Stomach (tissue), 4 donors: ENCODE measurements around the gene NUDT4B.
"Not testable (repeated sequence)": the region's sequence is repeated elsewhere in the genome, so short reads cannot be mapped to it uniquely, and the experiment has no call there.

Experiments
- CTCF ChIP-seq, 7 experiments: fragments of 450-650 bp in 4 of 7; fragments of 200-600 bp in 3 of 7; sonication (generic) in 3 of 7; IDR thresholded peaks; one replicate each; pipeline ENCODE4 v1.5.1; 2016 to 2019; ENCODE audit warnings: antibody characterized with exemption in 7 of 7, control low read depth in 2 of 7, mild to moderate bottlenecking in 1 of 7
- EP300 ChIP-seq: sonication (generic); formaldehyde crosslinking; IDR thresholded peaks from one replicate; pipeline ENCODE4 v1.6.1; 2017; ENCODE audit warnings: antibody characterized with exemption
- POLR2A ChIP-seq, 4 donors: fragments of 450-650 bp; IDR thresholded peaks; one replicate each; pipeline ENCODE4 v1.6.1; 2016; ENCODE audit warnings: antibody characterized with exemption in 4 of 4, control low read depth in 2 of 4, mild to moderate bottlenecking in 1 of 4, moderate library complexity in 1 of 4
- POLR2AphosphoS5 ChIP-seq, 3 donors: sonication (generic); formaldehyde crosslinking; IDR thresholded peaks; one replicate each; pipeline ENCODE4 v1.6.1; 2016; ENCODE audit warnings: antibody characterized with exemption in 3 of 3

GRCh38 chr1:148791543-148792099 is 43.0 kb downstream of the NUDT4B start:
- not testable (repeated sequence) for TF ChIP-seq POLR2A (IDR thresholded peaks at IDR 0.05); CTCF (IDR thresholded peaks at IDR 0.05); EP300; POLR2AphosphoS5 (IDR thresholded peaks at IDR 0.05)
